Measurements from ENCODE around the gene TEN1.

GRCh38 chr17:75994802-75995370 lies 15.8 kb downstream of the TEN1 start:
- TF ChIP-seq, protein P1, sequence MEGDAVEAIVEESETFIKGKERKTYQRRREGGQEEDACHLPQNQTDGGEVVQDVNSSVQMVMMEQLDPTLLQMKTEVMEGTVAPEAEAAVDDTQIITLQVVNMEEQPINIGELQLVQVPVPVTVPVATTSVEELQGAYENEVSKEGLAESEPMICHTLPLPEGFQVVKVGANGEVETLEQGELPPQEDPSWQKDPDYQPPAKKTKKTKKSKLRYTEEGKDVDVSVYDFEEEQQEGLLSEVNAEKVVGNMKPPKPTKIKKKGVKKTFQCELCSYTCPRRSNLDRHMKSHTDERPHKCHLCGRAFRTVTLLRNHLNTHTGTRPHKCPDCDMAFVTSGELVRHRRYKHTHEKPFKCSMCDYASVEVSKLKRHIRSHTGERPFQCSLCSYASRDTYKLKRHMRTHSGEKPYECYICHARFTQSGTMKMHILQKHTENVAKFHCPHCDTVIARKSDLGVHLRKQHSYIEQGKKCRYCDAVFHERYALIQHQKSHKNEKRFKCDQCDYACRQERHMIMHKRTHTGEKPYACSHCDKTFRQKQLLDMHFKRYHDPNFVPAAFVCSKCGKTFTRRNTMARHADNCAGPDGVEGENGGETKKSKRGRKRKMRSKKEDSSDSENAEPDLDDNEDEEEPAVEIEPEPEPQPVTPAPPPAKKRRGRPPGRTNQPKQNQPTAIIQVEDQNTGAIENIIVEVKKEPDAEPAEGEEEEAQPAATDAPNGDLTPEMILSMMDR (IDR thresholded peaks at IDR 0.05; ENCODE audit: insufficient read depth, low read length, poor library complexity, severe bottlenecking), result no peak
- no peak for TF ChIP-seq EZH2phosphoT487 (conservative IDR thresholded peaks at IDR 0.05; ENCODE audit: low read length)

All from SU-DHL-6 (cell line).